ENCODE data around the gene KANSL2. TPM values are rescaled to one million over a fixed set of nuclear protein-coding genes. Genes with fewer than 3 reads are reported as not detected.
A peak's percentile ranks its signal among the peaks of the same experiment; 100 is the strongest.

Gene KANSL2
- total RNA-seq, 1 experiment from 2014 or later: 56.6 TPM

- H3K23ac ChIP-seq (ENCODE audit: insufficient read length, low read depth, low read length): peak overlapping the region; percentile 42
- H3K23me2 ChIP-seq (ENCODE audit: insufficient read length, low read depth, low read length, poor library complexity, severe bottlenecking): no peaks in the 10 kb centered on the region
- no peak overlapping the region for H2BK20ac ChIP-seq (ENCODE audit: low read depth, low read length, poor library complexity, severe bottlenecking)
- Mint-ChIP-seq H3K36me3 (ENCODE audit: insufficient read depth in 1 of 3, low read depth in 3 of 3) (peaks cover 5 to 39% (median 15%) of the 10 kb centered on the region in 3 experiments; a peak in 6 of 7 replicates), H3K4me3 (no peak overlapping the region), H3K9me3 (no peaks in the 10 kb centered on the region), H3K27me3 (ENCODE audit: low read depth) (peaks cover 1% of the 10 kb centered on the region; the same call in 1 of the 2 replicates), H3K4me1 (no peaks in the 10 kb centered on the region), H3K27ac (0 out of 7 replicates have a peak overlapping the region, but pooled peaks of 1 of the 3 experiments have one; percentile 22)
- peaks cover 3% of the 10 kb centered on the region for H3K79me2 ChIP-seq (ENCODE audit: insufficient read depth, low read length)
- no peak overlapping the region for H2BK15ac ChIP-seq (ENCODE audit: low read depth, low read length)
- no peak overlapping the region for H2AK5ac ChIP-seq (ENCODE audit: insufficient read length, low read length)
- no peak overlapping the region for H3K18ac ChIP-seq (ENCODE audit: insufficient read length, low read depth, low read length)
- H3K4me2 ChIP-seq (ENCODE audit: insufficient read depth, insufficient read length, low read length): no peak overlapping the region
- H2BK120ac ChIP-seq (ENCODE audit: low read depth, low read length, poor library complexity, severe bottlenecking): no peak overlapping the region
- H3K27me3 ChIP-seq (ENCODE audit: insufficient read depth, low read length): no peaks in the 10 kb centered on the region
- no peak overlapping the region for H4K91ac ChIP-seq (ENCODE audit: insufficient read length, low read depth, low read length)
- H3K56ac ChIP-seq (ENCODE audit: insufficient read length, low read depth, low read length): peak overlapping the region; percentile 42
- peaks cover 2% of the 10 kb centered on the region for H4K20me1 ChIP-seq (ENCODE audit: control insufficient read depth, insufficient read depth, insufficient read length)
- no peak overlapping the region for H3T11ph ChIP-seq (ENCODE audit: low read length)
- no peak overlapping the region for H4K5ac ChIP-seq (ENCODE audit: insufficient read length, low read depth, low read length)
- no peak overlapping the region for H3K27ac ChIP-seq (ENCODE audit: insufficient read length, low read depth, low read length)
- no peaks in the 10 kb centered on the region for H3K79me1 ChIP-seq (ENCODE audit: insufficient read depth, low read depth, low read length, poor library complexity, severe bottlenecking)
- no peak overlapping the region for H3K4ac ChIP-seq (ENCODE audit: low read depth, low read length)
- H3K4me1 ChIP-seq (ENCODE audit: insufficient read depth, low read length): no peaks in the 10 kb centered on the region
- DNase-seq: no peak
- H4K8ac ChIP-seq (replicated peaks; ENCODE audit: insufficient read length, low read depth, low read length): peak overlapping the region; percentile 20
- no CpG with 5 or more reads among the region's 6 CpGs for WGBS (ENCODE audit: extremely low coverage, insufficient read length, low lambda C conversion rate)
- H2BK5ac ChIP-seq (ENCODE audit: insufficient read length, low read length): no peak overlapping the region
- H3K9ac ChIP-seq (ENCODE audit: extremely low read depth, insufficient read length, low read length): no peak overlapping the region
- TF ChIP-seq CTCF (conservative IDR thresholded peaks at IDR 0.05): no peak
- H3K14ac ChIP-seq (ENCODE audit: insufficient read depth, low read length): no peak overlapping the region
- no peak overlapping the region for H2AFZ ChIP-seq (ENCODE audit: low read length)
- no peak overlapping the region for H2BK12ac ChIP-seq (ENCODE audit: insufficient read length, low read depth, low read length)
- no peaks in the 10 kb centered on the region for H3K9me3 ChIP-seq (ENCODE audit: control insufficient read depth, low read depth, low read length)
Observed at GRCh38 chr12:48686615-48687334, 4.7 kb upstream of the KANSL2 start.

All from H9 (cell line).